B cell (primary cell): Measurements from ENCODE around the gene TNFRSF9. TPM values are rescaled to one million over a fixed set of nuclear protein-coding genes. Genes with fewer than 3 reads are reported as not detected.
A peak's percentile ranks its signal among the peaks of the same experiment; 100 is the strongest.

Experiments used
- ATAC-seq: fragments of 200-7000 bp; cut with Tn5 transposase; one replicate; pipeline ENCODE4 v1.10.0; 2021; ENCODE audit warnings: low read depth, mild to moderate bottlenecking, moderate number of reproducible peaks, moderate library complexity
- CTCF ChIA-PET: fragments of 350-600 bp; sonication (Branson Sonifier 250); formaldehyde crosslinking; loops from one replicate; lab custom pipeline; 2021; ENCODE audit warnings: antibody characterized with exemption, inconsistent platforms; lab: Charles Lee
- POLR2A ChIA-PET: fragments of 350-600 bp; sonication (Branson Sonifier 250); formaldehyde crosslinking; loops from one replicate; lab custom pipeline; 2021; ENCODE audit warnings: antibody characterized with exemption; lab: Charles Lee
- DNase-seq: peaks from one replicate; pipeline ENCODE4 v3.0.0; 2013
- H2AFZ ChIP-seq: 2 replicates; pipeline ENCODE4 v1.6.1; 2012; ENCODE audit warnings: mild to moderate bottlenecking, low read depth, low read length; ENCODE audit not compliant: insufficient read depth, poor library complexity, severe bottlenecking
- H3K27ac ChIP-seq, 2 donors: 1 replicate in 1 of 2; 2 replicates in 1 of 2; pipeline ENCODE4 v1.5.1; 2012 to 2013; ENCODE audit warnings: low read length in 2 of 2, mild to moderate bottlenecking in 2 of 2, moderate library complexity in 1 of 2
- H3K27me3 ChIP-seq, 4 experiments: fragments of 200-600 bp in 1 of 4; sonication (generic) in 1 of 4; replicated peaks in 1 of 4; 1 replicate in 2 of 4; 2 replicates in 2 of 4; pipeline versions ENCODE4 v1.6.1 to v1.7.0; 2013 to 2016; ENCODE audit warnings: low read length in 3 of 4, mild to moderate bottlenecking in 2 of 4, mixed read lengths in 1 of 4, moderate library complexity in 1 of 4; ENCODE audit not compliant: insufficient read depth in 4 of 4, control insufficient read depth in 3 of 4; ENCODE audit errors: control extremely low read depth in 1 of 4
- H3K36me3 ChIP-seq, 2 experiments: replicated peaks in 1 of 2; 1 replicate in 1 of 2; 2 replicates in 1 of 2; pipeline versions ENCODE4 v1.6.1 to v1.7.1; 2013; ENCODE audit warnings: low read length in 1 of 2; ENCODE audit not compliant: insufficient read depth in 2 of 2, control insufficient read depth in 1 of 2; ENCODE audit errors: control extremely low read depth in 1 of 2, extremely low read depth in 1 of 2
- H3K4me1 ChIP-seq, 2 donors: fragments of 200-600 bp in 1 of 2; sonication (generic) in 1 of 2; 1 replicate in 1 of 2; 2 replicates in 1 of 2; pipeline versions ENCODE4 v1.5.1 to v1.6.1; 2013 to 2017; ENCODE audit warnings: low read length in 2 of 2; ENCODE audit not compliant: control insufficient read depth in 2 of 2, insufficient read depth in 2 of 2
- H3K4me2 ChIP-seq: replicated peaks from 2 replicates; pipeline ENCODE3; 2012; ENCODE audit warnings: mild to moderate bottlenecking, low read depth, low read length; ENCODE audit not compliant: poor library complexity, severe bottlenecking
- H3K4me3 ChIP-seq, 5 experiments: fragments of 200-600 bp in 1 of 5; sonication (generic) in 1 of 5; 1 replicate in 3 of 5; 2 replicates in 2 of 5; pipeline versions ENCODE4 v1.5.1 to v1.7.0; 2011 to 2016; ENCODE audit warnings: low read length in 4 of 5, mild to moderate bottlenecking in 4 of 5, low read depth in 2 of 5, control low read depth in 1 of 5, moderate library complexity in 1 of 5; ENCODE audit not compliant: insufficient read depth in 1 of 5; ENCODE audit errors: control extremely low read depth in 1 of 5, extremely low read depth in 1 of 5
- H3K79me2 ChIP-seq: fragments of 200-600 bp; sonication (generic); one replicate; pipeline ENCODE4 v1.6.0; 2016; ENCODE audit warnings: low read length; ENCODE audit not compliant: control insufficient read depth, insufficient read depth
- H3K9ac ChIP-seq: fragments of 200-600 bp; sonication (generic); 2 replicates; pipeline ENCODE4 v1.6.1; 2017; ENCODE audit warnings: mild to moderate bottlenecking, low read length, moderate library complexity
- H3K9me3 ChIP-seq, 3 donors: one replicate each; pipeline versions ENCODE4 v1.6.1 to v1.7.1; 2013; ENCODE audit warnings: low read length in 2 of 3; ENCODE audit not compliant: control insufficient read depth in 2 of 3, insufficient read depth in 1 of 3; ENCODE audit errors: control extremely low read depth in 1 of 3
- H4K20me1 ChIP-seq: 2 replicates; pipeline ENCODE4 v1.6.0; 2012; ENCODE audit warnings: mild to moderate bottlenecking, low read length; ENCODE audit not compliant: insufficient read depth, control insufficient read depth, poor library complexity, severe bottlenecking
- H3K27ac Mint-ChIP-seq: one replicate; pipeline ENCODE4 v1.8.0; 2021; ENCODE audit warnings: mixed read lengths
- H3K27me3 Mint-ChIP-seq: one replicate; pipeline ENCODE4 v1.8.0; 2021; ENCODE audit warnings: mixed read lengths
- H3K4me1 Mint-ChIP-seq: one replicate; pipeline ENCODE4 v1.8.0; 2021; ENCODE audit warnings: mixed read lengths
- H3K4me3 Mint-ChIP-seq: one replicate; pipeline ENCODE4 v1.8.0; 2021; ENCODE audit warnings: mixed read lengths
- H3K9me3 Mint-ChIP-seq: one replicate; pipeline ENCODE4 v1.8.0; 2022; ENCODE audit warnings: mixed read lengths; ENCODE audit not compliant: insufficient read depth
- EZH2 ChIP-seq: IDR thresholded peaks from 2 replicates; pipeline ENCODE4 v1.6.1; 2012; ENCODE audit warnings: borderline replicate concordance, low read depth, mild to moderate bottlenecking, moderate library complexity, low read length; ENCODE audit not compliant: insufficient read depth, poor library complexity, severe bottlenecking
- WGBS: methylation state at CpG from one replicate; pipeline ENCODE4 v1.1.5; 2013; ENCODE audit warnings: missing lambda C conversion rate; ENCODE audit not compliant: insufficient coverage; 5-methylcytosine and 5-hydroxymethylcytosine counted together
- intact Hi-C: fragments of 100-400 bp; cut with micrococcal nuclease; formaldehyde crosslinking; loops from one replicate; pipeline ENCODE4 v1.10.0; 2022
- polyA plus RNA-seq: library from polyadenylated mRNA; depleted of rRNA; stranded (reverse); fragments of >200 nt; gene quantifications from 2 replicates; pipeline ENCODE4 v1.2.3, GENCODE V29; 2012
- total RNA-seq, 2 donors: library from RNA; stranded (reverse); fragments of 120-200 nt in 1 of 2; gene quantifications; 1 replicate in 1 of 2; 2 replicates in 1 of 2; pipeline versions ENCODE4 v1.2.3 to v1.2.4, GENCODE V29; 2013 to 2022
- TF ChIP-seq, protein P1 (sequence below): fragments of 200-600 bp; IDR thresholded peaks from one replicate; pipeline ENCODE4 v1.8.0; 2022; ENCODE audit warnings: antibody characterized with exemption, mild to moderate bottlenecking

TNFRSF9 gene
- total and polyA plus RNA-seq, 2 donors (not counting 1 experiment from before 2014, with no cell fraction given), result 0.01 to 0.44 TPM

DNA sequence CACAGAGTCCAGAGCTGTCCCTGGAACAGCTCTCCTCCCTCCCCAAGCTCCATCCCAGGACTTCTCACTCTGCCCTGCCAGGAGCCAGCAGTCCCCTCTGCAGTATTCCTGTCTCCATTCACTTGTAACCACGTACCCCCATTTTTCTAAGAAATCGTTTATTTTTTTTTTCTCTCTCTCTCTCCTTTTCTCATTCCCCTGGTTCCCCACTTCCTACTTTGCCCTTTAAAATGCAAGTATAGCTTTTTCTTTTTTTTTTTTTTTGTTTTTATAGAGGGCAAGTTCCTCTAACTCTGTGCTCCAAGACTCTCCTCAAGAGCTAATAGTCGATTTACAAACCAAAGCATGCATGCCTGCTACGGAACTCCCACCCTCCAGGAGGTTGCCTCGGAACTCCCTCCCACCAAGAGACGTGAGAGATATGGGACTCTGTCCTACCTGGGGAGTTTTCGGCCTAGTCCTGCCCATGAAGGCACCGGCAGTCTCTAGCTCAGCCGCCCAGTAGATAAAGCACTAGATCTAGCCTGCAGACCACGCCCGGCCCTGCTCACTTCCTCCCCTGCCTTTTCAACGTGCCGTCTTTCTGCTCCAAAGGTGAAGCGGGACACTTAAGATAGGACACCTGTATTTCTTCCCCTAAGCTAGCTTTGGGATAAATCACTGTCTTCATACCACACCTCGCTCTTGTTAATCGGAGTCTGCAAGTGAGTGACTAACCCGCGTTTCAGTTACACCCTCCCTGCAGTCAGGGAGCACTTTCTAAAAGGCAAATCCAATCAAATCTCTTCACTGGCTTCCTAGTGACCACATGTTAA lies 27.7 kb downstream of the TNFRSF9 start:
- POLR2A ChIA-PET, result no interaction called here
- Histone ChIP-seq H3K4me2 (no peak overlapping the region), H3K79me2 (no peaks in the 10 kb centered on the region), H3K36me3 (no peaks in the 10 kb centered on the region), H4K20me1 (no peaks in the 10 kb centered on the region), H3K27ac (no peak overlapping the region), H2AFZ (peak overlapping the region; percentile 19), H3K27me3 (peaks cover 0 to 4% (median 2%) of the 10 kb centered on the region in 4 experiments), H3K4me1 (no peaks in the 10 kb centered on the region), H3K9me3 (peaks cover 0 to 3% (median 0%) of the 10 kb centered on the region in 3 donors), H3K4me3 (no peak overlapping the region), H3K9ac (no peak overlapping the region)
- Mint-ChIP-seq H3K27ac (peak overlapping the region; percentile 82), H3K4me1 (peaks cover 12% of the 10 kb centered on the region), H3K4me3 (peak overlapping the region; percentile 92), H3K27me3 (peaks cover 11% of the 10 kb centered on the region), H3K9me3 (no peaks in the 10 kb centered on the region)
- WGBS, result 74% methylated on average over 13 of the region's 18 CpGs
- DNase-seq (no peak), ATAC-seq (peak; percentile 57)
- CTCF ChIA-PET, result interaction anchor here (0.8 to 2.0 kb wide), 7 partner anchors 9 to 245 kb away, joined by 3 to 6 read pairs (median 4); no protein-coding TSS in a partner anchor
- intact Hi-C loops, result no loop called here
- TF ChIP-seq, protein P1, sequence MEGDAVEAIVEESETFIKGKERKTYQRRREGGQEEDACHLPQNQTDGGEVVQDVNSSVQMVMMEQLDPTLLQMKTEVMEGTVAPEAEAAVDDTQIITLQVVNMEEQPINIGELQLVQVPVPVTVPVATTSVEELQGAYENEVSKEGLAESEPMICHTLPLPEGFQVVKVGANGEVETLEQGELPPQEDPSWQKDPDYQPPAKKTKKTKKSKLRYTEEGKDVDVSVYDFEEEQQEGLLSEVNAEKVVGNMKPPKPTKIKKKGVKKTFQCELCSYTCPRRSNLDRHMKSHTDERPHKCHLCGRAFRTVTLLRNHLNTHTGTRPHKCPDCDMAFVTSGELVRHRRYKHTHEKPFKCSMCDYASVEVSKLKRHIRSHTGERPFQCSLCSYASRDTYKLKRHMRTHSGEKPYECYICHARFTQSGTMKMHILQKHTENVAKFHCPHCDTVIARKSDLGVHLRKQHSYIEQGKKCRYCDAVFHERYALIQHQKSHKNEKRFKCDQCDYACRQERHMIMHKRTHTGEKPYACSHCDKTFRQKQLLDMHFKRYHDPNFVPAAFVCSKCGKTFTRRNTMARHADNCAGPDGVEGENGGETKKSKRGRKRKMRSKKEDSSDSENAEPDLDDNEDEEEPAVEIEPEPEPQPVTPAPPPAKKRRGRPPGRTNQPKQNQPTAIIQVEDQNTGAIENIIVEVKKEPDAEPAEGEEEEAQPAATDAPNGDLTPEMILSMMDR, result no peak
- no peak for TF ChIP-seq EZH2

DNA sequence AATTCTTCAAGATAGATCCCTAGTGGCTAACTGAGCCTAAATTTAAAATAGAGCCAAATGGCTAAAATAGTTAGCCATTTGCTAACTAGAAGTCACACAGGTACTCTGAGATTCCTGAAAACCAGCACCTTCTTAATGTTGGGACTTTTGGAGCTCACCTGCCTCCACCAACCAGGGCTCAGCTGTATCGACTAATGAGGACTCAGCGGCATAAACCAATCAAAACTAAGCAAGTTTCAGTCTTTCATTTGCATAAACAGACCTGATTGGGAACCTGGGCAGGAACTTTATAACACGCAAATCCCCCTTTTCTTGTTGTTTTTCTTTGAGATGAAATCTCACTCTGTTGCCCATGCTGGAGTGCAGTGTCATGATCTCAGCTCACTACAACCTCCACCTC lies 28.5 kb downstream of the TNFRSF9 start:
- no peaks in the 10 kb centered on the region for H3K36me3 ChIP-seq
- peaks cover 12% of the 10 kb centered on the region for H3K4me1 Mint-ChIP-seq
- TF ChIP-seq EZH2, result no peak
- TF ChIP-seq, protein P1, result no peak
- POLR2A ChIA-PET, result no interaction called here
- H3K9ac ChIP-seq, result no peak overlapping the region
- H3K27ac ChIP-seq, result no peak overlapping the region
- no peak overlapping the region for H3K27ac Mint-ChIP-seq
- H3K9me3 Mint-ChIP-seq, result no peaks in the 10 kb centered on the region
- no peaks in the 10 kb centered on the region for H3K4me1 ChIP-seq
- no peaks in the 10 kb centered on the region for H4K20me1 ChIP-seq
- ATAC-seq (no peak), DNase-seq (no peak)
- H3K4me3 Mint-ChIP-seq, result peak overlapping the region; percentile 92
- peaks cover 0 to 2% (median under 1%) of the 10 kb centered on the region in 4 experiments for H3K27me3 ChIP-seq
- no peak overlapping the region for H3K4me2 ChIP-seq
- H3K27me3 Mint-ChIP-seq, result peaks cover 8% of the 10 kb centered on the region
- H3K4me3 ChIP-seq, result no peak overlapping the region
- intact Hi-C loops, result no loop called here
- CTCF ChIA-PET, result interaction anchor here (0.8 to 2.0 kb wide), 5 partner anchors 8 to 243 kb away, joined by 3 to 6 read pairs (median 4); no protein-coding TSS in a partner anchor
- H3K9me3 ChIP-seq, result peaks cover 0 to 3% (median 0%) of the 10 kb centered on the region in 3 donors
- 93% methylated on average over 3 of the region's 3 CpGs for WGBS
- no peak overlapping the region for H2AFZ ChIP-seq
- no peaks in the 10 kb centered on the region for H3K79me2 ChIP-seq
